ENCODE measurements around the gene NRDE2. TPM values are rescaled to one million over a fixed set of nuclear protein-coding genes. Genes with fewer than 3 reads are reported as not detected.

The NRDE2 gene
- total RNA-seq, 1 donor from 2014 or later = 10.2 TPM

- H3K36me3 ChIP-seq = no peaks in the 10 kb centered on the region
- H3K79me2 ChIP-seq (ENCODE audit: low read depth) = no peaks in the 10 kb centered on the region
- H3F3A ChIP-seq (ENCODE audit: low read depth) = no peaks in the 10 kb centered on the region
- no peak for TF ChIP-seq EZH2 (IDR thresholded peaks at IDR 0.05)
- no peak for TF ChIP-seq CTCF (IDR thresholded peaks at IDR 0.05)
- TF ChIP-seq EZH2phosphoT487 (IDR thresholded peaks at IDR 0.05) = no peak
- no peak for DNase-seq (ENCODE audit: low spot score)
- no peaks in the 10 kb centered on the region for H3K4me1 ChIP-seq
- no peaks in the 10 kb centered on the region for H3K9me3 ChIP-seq (ENCODE audit: low read depth)
- no peak overlapping the region for H3K27ac ChIP-seq
- Mint-ChIP-seq H3K4me1 (no peaks in the 10 kb centered on the region), H3K9me3 (peaks cover 2% of the 10 kb centered on the region), H3K36me3 (no peaks in the 10 kb centered on the region), H3K4me3 (no peak overlapping the region), H3K27ac (no peak overlapping the region), H3K27me3 (ENCODE audit: insufficient read depth, low read depth) (peaks cover 4% of the 10 kb centered on the region)
- no peak overlapping the region for H3K9ac ChIP-seq
- no peak overlapping the region for H3K4me3 ChIP-seq
- H3K4me2 ChIP-seq = no peak overlapping the region
- peaks cover 5% of the 10 kb centered on the region for H3K27me3 ChIP-seq
- H4K20me1 ChIP-seq (ENCODE audit: low read depth) = no peaks in the 10 kb centered on the region
- no peak overlapping the region for H2AFZ ChIP-seq (replicated peaks)
These were observed 84.8 kb downstream of the NRDE2 start for GRCh38 chr14:90246936-90247335.

DNA sequence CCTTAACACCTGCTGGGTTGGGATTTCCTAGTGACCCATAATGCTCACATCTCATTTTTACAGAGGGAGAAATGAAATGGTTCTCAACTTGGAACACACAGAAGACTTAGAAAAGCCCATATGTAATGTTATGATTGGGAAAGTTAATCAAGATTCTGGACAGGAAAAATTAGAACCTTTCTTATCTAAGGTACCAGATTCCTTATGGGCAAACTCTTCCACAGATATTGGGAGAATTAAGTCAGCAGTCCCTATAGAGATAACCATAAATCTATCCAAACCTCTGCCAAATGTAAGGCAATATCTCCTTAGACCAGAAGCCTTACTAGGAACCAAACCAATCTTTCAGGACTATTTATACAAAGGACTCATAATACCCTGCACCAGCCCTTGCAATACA, 89.3 kb downstream of the NRDE2 start:
- H3K4me3 ChIP-seq = no peak overlapping the region
- Mint-ChIP-seq H3K36me3 (peaks cover 4% of the 10 kb centered on the region), H3K4me1 (no peaks in the 10 kb centered on the region), H3K9me3 (peaks cover 34% of the 10 kb centered on the region), H3K4me3 (no peak overlapping the region), H3K27me3 (ENCODE audit: insufficient read depth, low read depth) (peaks cover 4% of the 10 kb centered on the region), H3K27ac (no peak overlapping the region)
- peaks cover 3% of the 10 kb centered on the region for H3K27me3 ChIP-seq
- no peaks in the 10 kb centered on the region for H4K20me1 ChIP-seq (ENCODE audit: low read depth)
- TF ChIP-seq EZH2 (IDR thresholded peaks at IDR 0.05) (no peak), EZH2phosphoT487 (IDR thresholded peaks at IDR 0.05) (no peak), CTCF (IDR thresholded peaks at IDR 0.05) (no peak)
- peaks cover 8% of the 10 kb centered on the region for H3K9me3 ChIP-seq (ENCODE audit: low read depth)
- no peak overlapping the region for H2AFZ ChIP-seq (replicated peaks)
- H3K4me1 ChIP-seq = no peaks in the 10 kb centered on the region
- no peak overlapping the region for H3K4me2 ChIP-seq
- no peak overlapping the region for H3K9ac ChIP-seq
- DNase-seq (ENCODE audit: low spot score) = no peak
- H3K79me2 ChIP-seq (ENCODE audit: low read depth) = no peaks in the 10 kb centered on the region
- no peak overlapping the region for H3K27ac ChIP-seq
- H3F3A ChIP-seq (ENCODE audit: low read depth) = no peaks in the 10 kb centered on the region
- no peaks in the 10 kb centered on the region for H3K36me3 ChIP-seq

- Histone ChIP-seq H3K4me3 (no peak overlapping the region), H2AFZ (replicated peaks) (no peak overlapping the region), H3K4me1 (no peaks in the 10 kb centered on the region), H3K9me3 (ENCODE audit: low read depth) (peaks cover 8% of the 10 kb centered on the region), H3F3A (ENCODE audit: low read depth) (no peaks in the 10 kb centered on the region), H4K20me1 (ENCODE audit: low read depth) (no peaks in the 10 kb centered on the region), H3K27me3 (peaks cover 10% of the 10 kb centered on the region), H3K4me2 (no peak overlapping the region), H3K79me2 (ENCODE audit: low read depth) (no peaks in the 10 kb centered on the region), H3K36me3 (no peaks in the 10 kb centered on the region), H3K27ac (no peak overlapping the region), H3K9ac (no peak overlapping the region)
- Mint-ChIP-seq H3K4me3 (no peak overlapping the region), H3K27me3 (ENCODE audit: insufficient read depth, low read depth) (peaks cover 11% of the 10 kb centered on the region), H3K36me3 (peaks cover 4% of the 10 kb centered on the region), H3K9me3 (peaks cover 44% of the 10 kb centered on the region), H3K4me1 (no peaks in the 10 kb centered on the region), H3K27ac (no peak overlapping the region)
- TF ChIP-seq EZH2 (IDR thresholded peaks at IDR 0.05) (no peak), CTCF (IDR thresholded peaks at IDR 0.05) (no peak), EZH2phosphoT487 (IDR thresholded peaks at IDR 0.05) (no peak)
- DNase-seq (ENCODE audit: low spot score) = peak; percentile 13
These were observed 92.6 kb downstream of the NRDE2 start for GRCh38 chr14:90239139-90239538.
